Lung (tissue), 12 donors: ENCODE measurements around the gene MT2A. TPM values are rescaled to one million over a fixed set of nuclear protein-coding genes. Genes with fewer than 3 reads are reported as not detected.

Experiments used
- ATAC-seq: fragments of 200-7000 bp; cut with Tn5 transposase; one replicate; pipeline ENCODE4 v1.9.1; 2020; ENCODE audit warnings: moderate number of reproducible peaks; ENCODE audit not compliant: insufficient read depth, low FRiP score
- DNase-seq, 3 donors: peaks; one replicate each; pipeline ENCODE4 v3.0.0-alpha.2; 2013 to 2017
- H3K27ac ChIP-seq, 2 donors: one replicate each; pipeline ENCODE4 v1.5.1; 2013; ENCODE audit warnings: mild to moderate bottlenecking in 2 of 2, moderate library complexity in 2 of 2, control low read depth in 1 of 2, inconsistent platforms in 1 of 2, low read depth in 1 of 2, low read length in 1 of 2
- H3K27me3 ChIP-seq, 3 donors: one replicate each; pipeline ENCODE4 v1.5.1; 2013; ENCODE audit warnings: low read length in 2 of 3; ENCODE audit not compliant: control insufficient read depth in 3 of 3, insufficient read depth in 3 of 3
- H3K36me3 ChIP-seq, 4 donors: one replicate each; pipeline ENCODE4 v1.5.1; 2013; ENCODE audit warnings: low read length in 4 of 4, mild to moderate bottlenecking in 1 of 4, moderate library complexity in 1 of 4; ENCODE audit not compliant: control insufficient read depth in 4 of 4, insufficient read depth in 4 of 4
- H3K4me1 ChIP-seq, 5 donors: one replicate each; pipeline ENCODE4 v1.5.1; 2013; ENCODE audit warnings: low read length in 5 of 5, mild to moderate bottlenecking in 2 of 5, moderate library complexity in 1 of 5; ENCODE audit not compliant: control insufficient read depth in 5 of 5, insufficient read depth in 5 of 5
- H3K4me3 ChIP-seq: one replicate; pipeline ENCODE4 v1.5.1; 2013; ENCODE audit warnings: mild to moderate bottlenecking, control low read depth, moderate library complexity
- H3K9ac ChIP-seq, 2 donors: one replicate each; pipeline ENCODE4 v1.5.1; 2013; ENCODE audit warnings: low read length in 2 of 2, control low read depth in 1 of 2; ENCODE audit not compliant: insufficient read depth in 1 of 2
- H3K9me3 ChIP-seq, 4 donors: one replicate each; pipeline ENCODE4 v1.5.1; 2013; ENCODE audit warnings: low read length in 3 of 4, mild to moderate bottlenecking in 1 of 4, moderate library complexity in 1 of 4; ENCODE audit not compliant: control insufficient read depth in 4 of 4, insufficient read depth in 3 of 4
- CTCF ChIP-seq: IDR thresholded peaks from 2 replicates; pipeline ENCODE4 v1.5.1; 2012; ENCODE audit warnings: mild to moderate bottlenecking; ENCODE audit errors: control extremely low read depth, extremely low read depth
- WGBS, 2 donors: extraction: QIAGEN DNeasy Blood & Tissue Kit; methylation state at CpG; one replicate each; pipeline ENCODE4 v1.1.7; 2013; 5-methylcytosine and 5-hydroxymethylcytosine counted together
- polyA plus RNA-seq, 2 donors: library from polyadenylated mRNA; stranded (reverse); fragments of 200-250 nt; gene quantifications; one replicate each; pipeline ENCODE4 v1.2.1, GENCODE V29; 2013
- total RNA-seq, 2 donors: library from RNA; depleted of rRNA in 1 of 2; stranded (reverse); fragments of >200 nt in 1 of 2; gene quantifications; one replicate each; pipeline ENCODE4 v1.2.1, GENCODE V29; 2014 to 2021
- donor health status: control.
- donor health status: control.
- donor health status: Bipolar disorder and iron deficiency.
- donor health status: healthy.
- donor health status: DM: yes; HTN: yes; CAD: no.

MT2A gene
- total and polyA plus RNA-seq, 4 donors, result 17.6 to 1,104 (median 712) TPM

DNA sequence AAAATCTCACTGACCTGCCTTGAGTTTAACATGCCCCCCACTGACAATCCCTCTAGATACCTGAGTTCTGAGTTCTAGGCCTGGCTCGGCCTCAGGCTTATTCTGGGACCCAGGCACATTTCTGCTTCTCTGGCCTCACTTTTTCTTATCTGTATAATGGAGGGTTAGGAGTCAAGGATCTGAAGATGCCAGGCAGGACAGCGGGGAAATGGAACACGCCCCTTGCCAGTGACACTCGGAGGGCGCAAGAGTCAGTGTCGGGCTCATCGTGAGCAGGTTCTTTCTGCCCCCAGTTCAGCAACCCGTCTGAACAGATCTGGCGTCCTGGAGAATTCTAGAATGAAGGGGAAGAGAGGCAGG, 19.6 kb upstream of the MT2A start:
- no peak for TF ChIP-seq CTCF
- Histone ChIP-seq H3K27ac (no peak overlapping the region), H3K9me3 (no peaks in the 10 kb centered on the region), H3K9ac (no peak overlapping the region), H3K36me3 (no peaks in the 10 kb centered on the region), H3K4me3 (no peak overlapping the region), H3K4me1 (peaks cover 0 to 7% (median 0%) of the 10 kb centered on the region in 5 donors), H3K27me3 (peaks cover 5 to 48% (median 29%) of the 10 kb centered on the region in 3 donors)
- 38 to 40% methylated on average over 9 of the region's 9 CpGs for WGBS, 2 donors
- DNase-seq (no peak), ATAC-seq (no peak)

DNA sequence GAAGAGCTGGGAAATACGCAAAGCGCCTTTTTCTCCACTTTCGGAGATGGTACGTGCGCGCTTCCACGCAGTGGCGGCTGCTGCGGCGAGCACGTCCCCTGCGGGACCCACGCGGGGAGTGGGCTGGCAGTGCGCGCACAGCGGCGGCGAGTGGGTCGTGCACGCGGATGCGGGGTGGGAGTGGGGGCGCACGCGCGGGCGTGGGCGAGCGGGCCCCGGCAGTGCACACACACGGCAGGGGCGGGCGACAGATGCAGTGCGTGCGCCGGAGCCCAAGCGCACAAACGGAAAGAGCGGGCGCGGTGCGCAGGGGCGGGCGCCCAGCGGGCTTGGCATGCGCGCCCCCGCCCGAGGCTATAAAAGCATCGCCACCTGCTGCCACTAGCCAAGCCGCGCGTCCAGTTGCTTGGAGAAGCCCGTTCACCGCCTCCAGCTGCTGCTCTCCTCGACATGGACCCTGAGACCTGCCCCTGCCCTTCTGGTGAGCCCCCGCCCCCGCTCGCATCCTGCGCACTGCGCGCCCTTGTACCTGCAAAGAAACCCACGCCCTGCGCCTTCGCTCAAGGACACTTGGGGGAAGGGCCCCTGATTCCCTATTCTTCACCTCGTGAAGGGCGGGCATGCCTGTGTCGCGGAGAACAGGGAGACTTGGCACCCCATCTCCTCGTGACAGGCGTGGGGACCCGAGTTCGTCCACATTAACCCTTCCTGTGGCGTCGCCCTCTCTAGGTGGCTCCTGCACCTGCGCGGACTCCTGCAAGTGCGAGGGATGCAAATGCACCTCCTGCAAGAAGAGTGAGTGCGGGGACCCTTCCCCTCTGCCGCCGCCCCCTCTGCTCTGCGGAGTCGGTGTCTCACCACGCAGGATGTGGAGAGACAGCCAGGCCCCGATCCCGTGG, 19.0 kb upstream of the MT2A start, which contains the start of gene MT3:
MT3 (plus strand) TSS at position 388 of the 899 bp plus-strand sequence; CDS start at position 451, 63 bp downstream.
- no peak within 1 kb of the TSS for H3K4me3 ChIP-seq
- DNase-seq (peak in 1 of 3 donors; percentile 13), ATAC-seq (no peak)
- peaks cover 0 to 7% (median 0%) of the 10 kb centered on the region in 5 donors for H3K4me1 ChIP-seq
- 5% methylated on average over 79 to 87 of the region's 87 CpGs for WGBS, 2 donors
- H3K36me3 ChIP-seq, result no peaks in the 10 kb centered on the region
- peaks cover 5 to 48% (median 29%) of the 10 kb centered on the region in 3 donors for H3K27me3 ChIP-seq
- H3K9ac ChIP-seq, result no peak within 1 kb of the TSS
- H3K9me3 ChIP-seq, result no peaks in the 10 kb centered on the region
- no peak within 1 kb of the TSS for H3K27ac ChIP-seq
- no peak for TF ChIP-seq CTCF

DNA sequence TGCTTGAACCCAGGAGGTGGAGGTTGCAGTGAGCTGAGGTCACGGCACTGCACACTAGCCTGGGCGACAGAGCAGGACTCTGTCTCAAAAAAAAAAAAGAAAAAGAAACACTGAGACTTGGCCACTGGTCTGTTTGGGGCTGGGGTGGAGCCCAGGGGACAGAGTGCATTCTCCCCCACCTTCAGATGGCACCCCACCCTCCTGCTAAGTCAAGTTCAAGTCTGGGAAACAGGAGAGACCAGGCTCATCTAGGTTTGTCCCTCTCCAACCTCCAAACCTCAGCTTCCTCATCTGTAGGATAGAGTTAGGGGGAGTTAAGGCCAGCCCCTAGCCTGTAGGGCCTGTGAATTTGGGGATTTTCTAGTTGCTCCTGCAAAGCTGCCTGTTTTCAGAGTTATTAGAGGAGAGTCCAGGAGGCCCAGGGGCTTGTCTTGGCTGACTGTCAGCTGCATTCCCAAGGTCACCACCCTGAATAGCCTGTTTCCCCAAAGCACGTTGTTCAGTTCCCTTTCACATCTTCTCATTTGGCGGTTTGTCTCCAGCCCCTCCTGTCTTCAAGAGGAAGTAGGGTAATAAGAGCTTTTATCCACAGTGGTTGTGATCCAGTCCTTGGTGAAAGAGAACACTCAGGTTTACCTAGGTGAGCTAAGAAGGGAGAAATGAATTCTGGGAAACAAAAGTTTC, 16.9 kb upstream of the MT2A start:
- H3K9me3 ChIP-seq, result no peaks in the 10 kb centered on the region
- H3K9ac ChIP-seq, result no peak overlapping the region
- WGBS, 2 donors, result 42 to 54% methylated on average over 4 of the region's 4 CpGs
- peaks cover 5 to 41% (median 24%) of the 10 kb centered on the region in 3 donors for H3K27me3 ChIP-seq
- ATAC-seq (no peak), DNase-seq (peak in 1 of 3 donors; percentile 32)
- H3K4me3 ChIP-seq, result no peak overlapping the region
- H3K27ac ChIP-seq, result no peak overlapping the region
- no peak for TF ChIP-seq CTCF
- peaks cover 0 to 7% (median 0%) of the 10 kb centered on the region in 5 donors for H3K4me1 ChIP-seq
- H3K36me3 ChIP-seq, result no peaks in the 10 kb centered on the region
